Erythroblast (primary cell): Measurements from ENCODE around the gene TMEM178A.

Experiments
- GATA1 ChIP-seq: IDR thresholded peaks from 2 replicates; pipeline ENCODE4 v1.6.1; 2011; ENCODE audit warnings: low read depth, mild to moderate bottlenecking, control low read depth, low read length, moderate library complexity
- POLR2A ChIP-seq: IDR thresholded peaks from 2 replicates; pipeline ENCODE4 v1.6.1; 2011; ENCODE audit warnings: mild to moderate bottlenecking, low read length

GRCh38 chr2:39642051-39642718 lies 23.5 kb upstream of the TMEM178A start:
- TF ChIP-seq POLR2A (no peak), GATA1 (no peak)
